NOMO-1 (cell line): ENCODE data around the gene SAP130.

Experiments
- DNase-seq, 2 experiments: peaks; one replicate each; lab custom pipeline; 2025; ENCODE audit not compliant: unreplicated experiment in 2 of 2; lab: John Stamatoyannopoulos, UW

SAP130 gene

DNA sequence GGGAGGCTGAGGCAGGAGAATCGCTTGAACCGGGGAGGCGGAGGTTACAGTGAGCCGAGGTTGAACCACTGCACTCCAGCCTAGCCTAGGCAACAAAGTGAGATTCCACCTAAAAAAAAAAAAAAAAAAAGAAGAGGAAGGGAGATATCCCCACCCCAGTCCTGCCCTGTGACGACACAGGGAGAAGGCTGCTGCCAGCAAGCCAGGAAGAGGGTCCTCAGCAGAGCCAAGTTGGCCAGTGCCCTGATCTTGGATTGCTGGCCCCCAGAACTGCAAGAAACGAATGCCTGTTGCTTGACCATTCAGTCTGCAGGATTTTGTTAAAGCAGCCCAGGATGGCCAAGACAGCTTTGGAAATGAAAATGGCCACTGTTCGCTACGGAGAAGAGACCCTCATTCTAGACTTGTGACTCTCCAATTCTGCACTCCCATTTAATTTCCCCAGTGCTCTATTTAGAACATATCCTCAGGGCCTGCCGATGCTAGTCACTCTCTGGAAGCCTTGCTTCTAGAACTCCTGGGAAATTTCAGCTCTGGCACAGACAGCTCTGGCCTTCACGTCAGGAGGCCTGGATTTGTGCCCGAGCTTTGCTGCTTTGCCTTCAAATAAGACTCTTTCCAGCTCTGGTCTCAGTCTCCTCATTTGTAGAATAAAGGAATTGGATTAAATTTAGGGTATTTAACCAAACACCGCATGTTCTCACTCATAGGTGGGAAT is 126.4 kb downstream of the SAP130 start:
- no peak for DNase-seq

DNA sequence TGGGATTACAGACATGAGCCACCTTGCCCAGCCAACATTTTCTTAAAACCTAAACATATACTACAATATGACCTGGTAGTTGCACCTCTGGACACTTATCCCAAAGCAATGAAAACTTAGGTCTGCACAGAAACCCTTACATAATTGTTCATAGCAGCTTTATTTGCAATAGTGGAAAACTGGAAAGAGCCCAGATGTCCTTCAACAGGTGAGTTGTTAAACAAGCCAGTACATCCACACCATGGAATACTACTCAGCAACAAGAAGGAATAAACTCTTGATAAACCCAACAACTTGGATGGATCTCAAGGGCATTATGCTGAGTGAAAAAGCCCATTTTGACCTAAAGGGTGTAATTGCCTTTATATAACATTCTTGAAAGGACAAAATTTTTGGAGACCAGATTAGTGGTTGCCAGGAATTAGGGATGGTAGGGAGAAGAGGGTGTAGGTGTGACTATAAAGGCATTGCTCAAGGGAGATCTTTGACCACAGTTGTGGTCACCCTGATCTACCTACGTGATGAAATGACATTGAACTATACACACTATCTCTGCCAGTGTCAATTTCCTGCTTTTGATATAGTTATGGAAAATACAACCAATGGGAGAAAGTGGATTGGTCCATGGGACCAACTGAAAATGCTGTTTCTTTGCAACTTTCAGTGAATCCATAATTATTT is 130.2 kb downstream of the SAP130 start:
- DNase-seq, result no peak

GRCh38 chr2:127893494-127893893 is 134.4 kb downstream of the SAP130 start:
- no peak for DNase-seq

DNA sequence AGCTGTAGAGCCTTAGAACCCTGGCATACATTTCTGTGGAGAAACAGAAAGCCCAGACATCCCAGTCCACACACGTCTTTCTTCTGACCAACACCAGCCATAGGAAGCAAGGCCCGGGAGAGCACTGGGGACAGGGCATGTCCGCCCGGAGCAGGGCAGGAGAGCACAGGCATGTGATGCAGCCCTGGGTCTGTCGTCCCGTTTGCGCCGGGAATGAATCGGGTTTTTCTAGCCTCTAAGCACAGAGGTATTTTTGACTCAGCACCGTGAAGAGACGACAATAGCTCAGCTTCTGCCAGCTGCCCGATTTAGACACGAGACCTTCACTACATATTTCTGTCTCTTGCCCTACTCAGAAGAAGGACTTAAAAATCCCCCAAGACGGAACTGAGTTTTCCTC is 134.8 kb downstream of the SAP130 start:
- no peak for DNase-seq

GRCh38 chr2:127891811-127892210 is 136.0 kb downstream of the SAP130 start:
- DNase-seq, result no peak
